Neural cell (in vitro differentiated cells): Measurements from ENCODE around the gene CLSTN2. TPM values are rescaled to one million over a fixed set of nuclear protein-coding genes. Genes with fewer than 3 reads are reported as not detected.

ENCODE experiments used
- H2AFZ ChIP-seq: fragments of 200-600, 300-800 bp; sonication (generic), shearing (Covaris generic); 2 replicates; pipeline ENCODE4 v1.6.0; 2014; ENCODE audit warnings: low read depth, mild to moderate bottlenecking, antibody characterized with exemption, low read length, moderate library complexity
- H3F3A ChIP-seq: fragments of 200-600 bp; shearing (Covaris generic); 2 replicates; pipeline ENCODE4 v1.6.1; 2016; ENCODE audit warnings: mild to moderate bottlenecking, moderate library complexity, mixed read lengths, antibody characterized with exemption, low read length; ENCODE audit not compliant: insufficient read depth, poor library complexity, severe bottlenecking
- H3K27ac ChIP-seq: fragments of 200-600, 300-800 bp; sonication (generic), shearing (Covaris generic); 2 replicates; pipeline ENCODE4 v1.5.1; 2014; ENCODE audit warnings: mild to moderate bottlenecking, low read length, moderate library complexity
- H3K27me3 ChIP-seq: fragments of 300-800, 200-600 bp; sonication (generic), shearing (Covaris generic); 2 replicates; pipeline ENCODE4 v1.6.0; 2014; ENCODE audit warnings: mild to moderate bottlenecking, low read depth, low read length, moderate library complexity; ENCODE audit not compliant: insufficient read depth
- H3K36me3 ChIP-seq: fragments of 300-800, 200-600 bp; sonication (generic), shearing (Covaris generic); 2 replicates; pipeline ENCODE4 v1.5.1; 2014; ENCODE audit warnings: mild to moderate bottlenecking, antibody characterized with exemption, low read length, moderate library complexity; ENCODE audit not compliant: insufficient read depth
- H3K4me2 ChIP-seq: fragments of 300-800, 200-600 bp; sonication (generic), shearing (Covaris generic); 2 replicates; pipeline ENCODE4 v1.6.0; 2014; ENCODE audit warnings: mild to moderate bottlenecking, low read length
- H3K4me3 ChIP-seq: fragments of 300-800, 200-600 bp; sonication (generic), shearing (Covaris generic); 2 replicates; pipeline ENCODE4 v1.5.1; 2014; ENCODE audit warnings: mild to moderate bottlenecking, low read length, moderate library complexity
- H3K79me2 ChIP-seq: fragments of 200-600 bp; shearing (Covaris generic); replicated peaks from 2 replicates; pipeline ENCODE4 v1.6.0; 2014; ENCODE audit warnings: mild to moderate bottlenecking, low read length, moderate library complexity; ENCODE audit not compliant: insufficient read depth
- H3K9ac ChIP-seq: fragments of 300-800, 200-600 bp; sonication (generic), shearing (Covaris generic); 2 replicates; pipeline ENCODE4 v1.6.1; 2016; ENCODE audit warnings: mild to moderate bottlenecking, low read length, mixed read lengths
- H3K9me2 ChIP-seq: fragments of 200-600 bp; shearing (Covaris generic); 2 replicates; pipeline ENCODE4 v1.6.1; 2016; ENCODE audit warnings: mild to moderate bottlenecking, low read length, mixed read lengths; ENCODE audit not compliant: insufficient read depth
- H3K9me3 ChIP-seq: fragments of 200-600, 300-800 bp; sonication (generic), shearing (Covaris generic); 2 replicates; pipeline ENCODE4 v1.6.1; 2016; ENCODE audit warnings: mild to moderate bottlenecking, mixed run types, low read length, moderate library complexity, mixed read lengths
- H4K20me1 ChIP-seq: fragments of 200-600 bp; shearing (Covaris generic); 2 replicates; pipeline ENCODE4 v1.6.1; 2016; ENCODE audit warnings: mild to moderate bottlenecking, mixed run types; ENCODE audit not compliant: insufficient read depth
- CTCF ChIP-seq: fragments of 450-650 bp; IDR thresholded peaks from 2 replicates; pipeline ENCODE4 v1.5.1; 2014; ENCODE audit warnings: antibody characterized with exemption, mild to moderate bottlenecking, moderate library complexity; ENCODE audit not compliant: poor library complexity, severe bottlenecking
- EP300 ChIP-seq: fragments of 450-650 bp; conservative IDR thresholded peaks from 2 replicates; pipeline ENCODE4 v1.6.1; 2014; ENCODE audit warnings: antibody characterized with exemption, mild to moderate bottlenecking, moderate library complexity; ENCODE audit not compliant: poor library complexity, severe bottlenecking
- EZH2 ChIP-seq: fragments of 200-600, 300-800 bp; shearing (Covaris generic), sonication (generic); IDR thresholded peaks from 2 replicates; pipeline ENCODE4 v1.6.1; 2014; ENCODE audit warnings: antibody characterized with exemption, low read length, borderline replicate concordance, mild to moderate bottlenecking; ENCODE audit not compliant: insufficient read depth, poor library complexity, severe bottlenecking
- MXI1 ChIP-seq: fragments of 450-650 bp; conservative IDR thresholded peaks from 2 replicates; pipeline ENCODE4 v1.6.1; 2014; ENCODE audit warnings: antibody characterized with exemption, mild to moderate bottlenecking; ENCODE audit not compliant: poor library complexity, severe bottlenecking
- POLR2AphosphoS5 ChIP-seq: IDR thresholded peaks from 2 replicates; pipeline ENCODE4 v1.6.1; 2012
- RAD21 ChIP-seq: fragments of 450-650 bp; conservative IDR thresholded peaks from 2 replicates; pipeline ENCODE4 v1.6.1; 2014; ENCODE audit warnings: antibody characterized with exemption, mild to moderate bottlenecking, moderate library complexity
- REST ChIP-seq: IDR thresholded peaks from 2 replicates; pipeline ENCODE4 v1.6.1; 2012; ENCODE audit warnings: borderline replicate concordance
- SMC3 ChIP-seq: fragments of 450-650 bp; conservative IDR thresholded peaks from 2 replicates; pipeline ENCODE4 v1.6.1; 2014; ENCODE audit warnings: antibody characterized with exemption, mild to moderate bottlenecking, moderate library complexity; ENCODE audit not compliant: poor library complexity
- TAF1 ChIP-seq: IDR thresholded peaks from 2 replicates; pipeline ENCODE4 v1.6.1; 2012; ENCODE audit warnings: low read depth
- polyA plus RNA-seq: library from polyadenylated mRNA; depleted of rRNA; stranded (reverse); fragments of >200 nt; gene quantifications from 2 replicates; pipeline ENCODE4 v1.2.3, GENCODE V29; 2014

Gene CLSTN2
- polyA plus RNA-seq, 1 donor from 2014 or later, result 10.7 TPM

GRCh38 chr3:139939681-139940190 lies 4.8 kb downstream of the CLSTN2 start:
- Histone ChIP-seq H3K4me2 (no peak overlapping the region), H3K27ac (no peak overlapping the region), H3K36me3 (no peaks in the 10 kb centered on the region), H3K9me2 (no peaks in the 10 kb centered on the region), H4K20me1 (no peaks in the 10 kb centered on the region), H3K9me3 (no peaks in the 10 kb centered on the region), H3K27me3 (peaks cover 16% of the 10 kb centered on the region), H2AFZ (no peak overlapping the region), H3K4me3 (no peak overlapping the region), H3F3A (no peaks in the 10 kb centered on the region), H3K79me2 (peaks cover 6% of the 10 kb centered on the region), H3K9ac (no peak overlapping the region)
- TF ChIP-seq TAF1 (no peak), REST (no peak), RAD21 (no peak), SMC3 (no peak), CTCF (no peak), MXI1 (no peak), POLR2AphosphoS5 (no peak)

DNA sequence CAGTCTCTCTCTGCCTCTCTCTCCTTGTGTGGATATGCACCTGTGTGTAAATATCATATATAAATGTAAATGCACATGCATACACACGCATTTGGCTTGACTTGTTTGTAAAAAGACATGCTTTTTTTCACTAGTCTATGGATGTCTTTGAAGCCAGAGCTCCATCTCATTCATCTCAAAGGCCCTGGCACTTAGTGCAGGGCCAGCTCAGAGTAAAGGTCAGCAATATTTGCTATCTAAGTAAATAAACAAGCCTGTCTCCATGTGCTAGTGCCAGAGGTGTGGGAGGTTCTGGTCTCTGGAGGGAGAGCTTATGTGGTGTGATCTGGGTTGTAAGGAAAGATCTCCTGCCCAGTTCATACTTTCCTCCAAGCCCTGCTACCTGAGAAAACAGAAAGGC lies 5.6 kb downstream of the CLSTN2 start:
- Histone ChIP-seq H2AFZ (no peak overlapping the region), H3K9ac (no peak overlapping the region), H3K9me3 (no peaks in the 10 kb centered on the region), H3K36me3 (no peaks in the 10 kb centered on the region), H3K9me2 (no peaks in the 10 kb centered on the region), H3K27me3 (peaks cover 15% of the 10 kb centered on the region), H3K27ac (no peak overlapping the region), H4K20me1 (no peaks in the 10 kb centered on the region), H3K4me3 (no peak overlapping the region), H3K4me2 (no peak overlapping the region), H3K79me2 (peaks cover 6% of the 10 kb centered on the region), H3F3A (no peaks in the 10 kb centered on the region)
- no peak for TF ChIP-seq SMC3
- no peak for TF ChIP-seq POLR2AphosphoS5
- no peak for TF ChIP-seq TAF1
- TF ChIP-seq RAD21, result no peak
- no peak for TF ChIP-seq MXI1
- TF ChIP-seq CTCF, result no peak
- TF ChIP-seq EP300, result no peak
- TF ChIP-seq EZH2, result no peak
- TF ChIP-seq REST, result no peak
